ENCODE measurements around the gene ZNF69.
A peak's percentile ranks its signal among the peaks of the same experiment; 100 is the strongest.
"Not testable (repeated sequence)": the region's sequence is repeated elsewhere in the genome, so short reads cannot be mapped to it uniquely, and the experiment has no call there.

The ZNF69 gene

GRCh38 chr19:11890634-11891033 lies 3.1 kb downstream of the ZNF69 start:
- no peak for DNase-seq (ENCODE audit: low read depth in 1 of 2, low spot score in 1 of 2)

- no peak for DNase-seq (ENCODE audit: low read depth in 1 of 2, low spot score in 1 of 2)
These were observed 7.3 kb downstream of the ZNF69 start for GRCh38 chr19:11894851-11895250.

- DNase-seq (ENCODE audit: low read depth in 1 of 2, low spot score in 1 of 2), result no peak
These were observed 14.6 kb downstream of the ZNF69 start for GRCh38 chr19:11902228-11902627.

GRCh38 chr19:11905928-11906327 lies 18.3 kb downstream of the ZNF69 start:
- DNase-seq (ENCODE audit: low read depth in 1 of 2, low spot score in 1 of 2), result no peak

GRCh38 chr19:11911937-11912336 lies 24.4 kb downstream of the ZNF69 start:
- not testable (repeated sequence) for DNase-seq (ENCODE audit: low read depth in 1 of 2, low spot score in 1 of 2)

- DNase-seq (ENCODE audit: low read depth in 1 of 2, low spot score in 1 of 2), result not testable (repeated sequence)
These were observed 27.0 kb downstream of the ZNF69 start for GRCh38 chr19:11914417-11915051.

- DNase-seq (ENCODE audit: low read depth in 1 of 2, low spot score in 1 of 2), result no peak
These were observed 34.4 kb downstream of the ZNF69 start for GRCh38 chr19:11921852-11922495.

GRCh38 chr19:11924886-11925650 lies 37.5 kb downstream of the ZNF69 start, which contains the start of gene ZNF700:
TSS of gene ZNF700 (plus strand) at chr19:11925107. CDS start at chr19:11925211, 104 bp downstream.
- peak; percentile 80 to 83 for DNase-seq (ENCODE audit: low read depth in 1 of 2, low spot score in 1 of 2)

- not testable (repeated sequence) for DNase-seq (ENCODE audit: low read depth in 1 of 2, low spot score in 1 of 2)
These were observed 38.1 kb downstream of the ZNF69 start for GRCh38 chr19:11925651-11926187.

GRCh38 chr19:11927227-11927626 lies 39.6 kb downstream of the ZNF69 start:
- no peak for DNase-seq (ENCODE audit: low read depth in 1 of 2, low spot score in 1 of 2)

GRCh38 chr19:11931051-11931450 lies 43.5 kb downstream of the ZNF69 start:
- DNase-seq (ENCODE audit: low read depth in 1 of 2, low spot score in 1 of 2), result no peak

- no peak for DNase-seq (ENCODE audit: low read depth in 1 of 2, low spot score in 1 of 2)
These were observed 43.9 kb downstream of the ZNF69 start for GRCh38 chr19:11931513-11931912.

GRCh38 chr19:11935829-11936228 lies 48.2 kb downstream of the ZNF69 start:
- DNase-seq (ENCODE audit: low read depth in 1 of 2, low spot score in 1 of 2), result not testable (repeated sequence)

- DNase-seq (ENCODE audit: low read depth in 1 of 2, low spot score in 1 of 2), result not testable (repeated sequence)
These were observed 50.8 kb downstream of the ZNF69 start for GRCh38 chr19:11938383-11938782.

GRCh38 chr19:11941361-11941887 lies 53.8 kb downstream of the ZNF69 start:
- DNase-seq (ENCODE audit: low read depth in 1 of 2, low spot score in 1 of 2), result not testable (repeated sequence)

- DNase-seq (ENCODE audit: low read depth in 1 of 2, low spot score in 1 of 2), result no peak
These were observed 54.6 kb downstream of the ZNF69 start for GRCh38 chr19:11942008-11942842.

- no peak for DNase-seq (ENCODE audit: low read depth in 1 of 2, low spot score in 1 of 2)
These were observed 55.2 kb downstream of the ZNF69 start for GRCh38 chr19:11942843-11943108.

- no peak for DNase-seq (ENCODE audit: low read depth in 1 of 2, low spot score in 1 of 2)
These were observed 57.1 kb downstream of the ZNF69 start for GRCh38 chr19:11944656-11945055.

GRCh38 chr19:11948646-11949045 lies 61.1 kb downstream of the ZNF69 start:
- no peak for DNase-seq (ENCODE audit: low read depth in 1 of 2, low spot score in 1 of 2)

- no peak for DNase-seq (ENCODE audit: low read depth in 1 of 2, low spot score in 1 of 2)
These were observed 61.6 kb downstream of the ZNF69 start for GRCh38 chr19:11949201-11949600.

- DNase-seq (ENCODE audit: low read depth in 1 of 2, low spot score in 1 of 2), result not testable (repeated sequence)
These were observed 62.1 kb downstream of the ZNF69 start for GRCh38 chr19:11949614-11950080.
